ENCODE data around the gene CAPZA1. TPM values are rescaled to one million over a fixed set of nuclear protein-coding genes. Genes with fewer than 3 reads are reported as not detected.

The CAPZA1 gene
- total and polyA plus RNA-seq, 2 of the 8 experiments (the other 6 are each of a cell fraction or from before 2014, with no cell fraction given): 48.9 to 107 TPM

DNA sequence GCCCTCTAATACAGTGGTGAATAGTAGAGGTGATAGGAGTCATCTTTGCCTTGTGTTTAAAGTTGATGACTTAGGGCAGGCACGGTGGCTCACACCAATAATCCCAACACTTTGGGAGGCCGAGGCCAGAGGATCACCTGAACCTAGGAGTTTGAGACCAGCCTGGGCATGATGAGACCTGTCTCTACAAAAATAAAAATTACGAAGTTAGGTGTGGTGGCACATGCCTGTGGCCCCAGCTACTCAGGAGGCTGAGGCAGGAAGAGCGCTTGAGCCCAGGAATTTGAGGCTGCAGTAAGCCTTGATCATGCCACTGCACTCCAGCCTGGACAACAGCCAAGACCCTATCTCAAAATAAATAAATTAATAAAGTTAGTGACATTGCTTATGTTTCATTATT is 26.6 kb downstream of the CAPZA1 start (continued):
- TF ChIP-seq BCL11A (IDR thresholded peaks at IDR 0.05; ENCODE audit: low read depth in 2 of 2, low read length in 2 of 2): no peak
- no peak for TF ChIP-seq RFX5 (IDR thresholded peaks at IDR 0.05; ENCODE audit: borderline replicate concordance, low read depth, low read length)
- no peak for TF ChIP-seq EP300 (IDR thresholded peaks at IDR 0.05; ENCODE audit: borderline replicate concordance in 1 of 2, low read depth in 2 of 2, low read length in 2 of 2)
- TF ChIP-seq BACH1 (IDR thresholded peaks at IDR 0.05; ENCODE audit: low read length): no peak
